ENCODE data around the gene COA3.
"Not testable (repeated sequence)": the region's sequence is repeated elsewhere in the genome, so short reads cannot be mapped to it uniquely, and the experiment has no call there.

- TF ChIP-seq, protein P1, sequence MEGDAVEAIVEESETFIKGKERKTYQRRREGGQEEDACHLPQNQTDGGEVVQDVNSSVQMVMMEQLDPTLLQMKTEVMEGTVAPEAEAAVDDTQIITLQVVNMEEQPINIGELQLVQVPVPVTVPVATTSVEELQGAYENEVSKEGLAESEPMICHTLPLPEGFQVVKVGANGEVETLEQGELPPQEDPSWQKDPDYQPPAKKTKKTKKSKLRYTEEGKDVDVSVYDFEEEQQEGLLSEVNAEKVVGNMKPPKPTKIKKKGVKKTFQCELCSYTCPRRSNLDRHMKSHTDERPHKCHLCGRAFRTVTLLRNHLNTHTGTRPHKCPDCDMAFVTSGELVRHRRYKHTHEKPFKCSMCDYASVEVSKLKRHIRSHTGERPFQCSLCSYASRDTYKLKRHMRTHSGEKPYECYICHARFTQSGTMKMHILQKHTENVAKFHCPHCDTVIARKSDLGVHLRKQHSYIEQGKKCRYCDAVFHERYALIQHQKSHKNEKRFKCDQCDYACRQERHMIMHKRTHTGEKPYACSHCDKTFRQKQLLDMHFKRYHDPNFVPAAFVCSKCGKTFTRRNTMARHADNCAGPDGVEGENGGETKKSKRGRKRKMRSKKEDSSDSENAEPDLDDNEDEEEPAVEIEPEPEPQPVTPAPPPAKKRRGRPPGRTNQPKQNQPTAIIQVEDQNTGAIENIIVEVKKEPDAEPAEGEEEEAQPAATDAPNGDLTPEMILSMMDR (IDR thresholded peaks at IDR 0.05), result not testable (repeated sequence)
- not testable (repeated sequence) for TF ChIP-seq EZH2 (IDR thresholded peaks at IDR 0.05; ENCODE audit: borderline replicate concordance, insufficient read depth, low read depth, low read length, poor library complexity, severe bottlenecking)
Observed at GRCh38 chr17:42768006-42768405, 30.5 kb downstream of the COA3 start.
